Activated CD4-positive, alpha-beta memory T cell treated with anti-CD3 and anti-CD28 coated beads, Interleukin-2, amount 10 ng/mL, durations not matched to agents 7 days and 5 days (primary cell): Measurements from ENCODE around the gene CBFA2T3. TPM values are rescaled to one million over a fixed set of nuclear protein-coding genes. Genes with fewer than 3 reads are reported as not detected.
"Not testable (repeated sequence)": the region's sequence is repeated elsewhere in the genome, so short reads cannot be mapped to it uniquely, and the experiment has no call there.

Experiments
- CTCF ChIA-PET: fragments of 350-600 bp; sonication (Branson Sonifier 250); formaldehyde crosslinking; loops from one replicate; lab custom pipeline; 2021; ENCODE audit warnings: antibody characterized with exemption, inconsistent platforms; lab: Charles Lee
- POLR2A ChIA-PET: fragments of 350-600 bp; sonication (Branson Sonifier 250); formaldehyde crosslinking; loops from one replicate; lab custom pipeline; 2021; ENCODE audit warnings: antibody characterized with exemption; lab: Charles Lee
- DNase-seq: peaks from one replicate; pipeline ENCODE4 v3.0.0-alpha.2; 2020
- H3K27ac Mint-ChIP-seq: one replicate; pipeline ENCODE4 v1.8.0; 2021; ENCODE audit warnings: mild to moderate bottlenecking, mixed read lengths
- H3K27me3 Mint-ChIP-seq: one replicate; pipeline ENCODE4 v1.8.0; 2021; ENCODE audit warnings: mixed read lengths
- H3K36me3 Mint-ChIP-seq: one replicate; pipeline ENCODE4 v1.8.0; 2021; ENCODE audit warnings: low read depth, mixed read lengths
- H3K4me1 Mint-ChIP-seq: one replicate; pipeline ENCODE4 v1.8.0; 2021; ENCODE audit warnings: mixed read lengths
- H3K4me3 Mint-ChIP-seq: one replicate; pipeline ENCODE4 v1.8.0; 2021; ENCODE audit warnings: mild to moderate bottlenecking, mixed read lengths
- H3K9me3 Mint-ChIP-seq: one replicate; pipeline ENCODE4 v1.8.0; 2021; ENCODE audit warnings: mixed read lengths
- total RNA-seq, 2 experiments: library from RNA; stranded (reverse); gene quantifications; one replicate each; pipeline ENCODE4 v1.2.3, GENCODE V29; 2021

Gene CBFA2T3
- total RNA-seq, 2 experiments from 2014 or later, result not detected

- Mint-ChIP-seq H3K4me1 (no peaks in the 10 kb centered on the region), H3K9me3 (no peaks in the 10 kb centered on the region)
- POLR2A ChIA-PET, result no interaction called here
Measured at GRCh38 chr16:88894681-88895300, 82.2 kb downstream of the CBFA2T3 start.

GRCh38 chr16:88894266-88894665 lies 82.7 kb downstream of the CBFA2T3 start:
- DNase-seq, CTCF ChIA-PET: not testable (repeated sequence)

More at GRCh38 chr16:88894681-88895300, 82.2 kb downstream of the CBFA2T3 start:
- no peak overlapping the region for H3K27ac Mint-ChIP-seq
- H3K27me3 Mint-ChIP-seq, result no peaks in the 10 kb centered on the region
- H3K4me3 Mint-ChIP-seq, result no peak overlapping the region
- DNase-seq, result no peak
- CTCF ChIA-PET, result no interaction called here
- no peaks in the 10 kb centered on the region for H3K36me3 Mint-ChIP-seq

GRCh38 chr16:88893127-88893968 lies 83.7 kb downstream of the CBFA2T3 start:
- H3K27me3 Mint-ChIP-seq, result no peaks in the 10 kb centered on the region
- H3K4me1 Mint-ChIP-seq, result no peaks in the 10 kb centered on the region
- H3K4me3 Mint-ChIP-seq, result no peak overlapping the region
- no peaks in the 10 kb centered on the region for H3K36me3 Mint-ChIP-seq
- ChIA-PET POLR2A (no interaction called here), CTCF (no interaction called here)
- H3K27ac Mint-ChIP-seq, result no peak overlapping the region
- DNase-seq, result no peak
- H3K9me3 Mint-ChIP-seq, result no peaks in the 10 kb centered on the region

More at GRCh38 chr16:88894266-88894665, 82.7 kb downstream of the CBFA2T3 start:
- H3K36me3 Mint-ChIP-seq, H3K4me1 Mint-ChIP-seq, H3K4me3 Mint-ChIP-seq, H3K27me3 Mint-ChIP-seq, POLR2A ChIA-PET, H3K27ac Mint-ChIP-seq, H3K9me3 Mint-ChIP-seq: not testable (repeated sequence)

GRCh38 chr16:88892065-88892464 lies 84.9 kb downstream of the CBFA2T3 start:
- CTCF ChIA-PET, result no interaction called here
- DNase-seq, result no peak
- Mint-ChIP-seq H3K27me3 (no peaks in the 10 kb centered on the region), H3K36me3 (no peaks in the 10 kb centered on the region), H3K9me3 (no peaks in the 10 kb centered on the region), H3K27ac (no peak overlapping the region), H3K4me3 (no peak overlapping the region), H3K4me1 (no peaks in the 10 kb centered on the region)
- POLR2A ChIA-PET, result no interaction called here

GRCh38 chr16:88891083-88891482 lies 85.9 kb downstream of the CBFA2T3 start:
- POLR2A ChIA-PET, result no interaction called here
- H3K9me3 Mint-ChIP-seq, result no peaks in the 10 kb centered on the region
- no peaks in the 10 kb centered on the region for H3K36me3 Mint-ChIP-seq
- no peak for DNase-seq
- H3K4me3 Mint-ChIP-seq, result no peak overlapping the region
- no peak overlapping the region for H3K27ac Mint-ChIP-seq
- CTCF ChIA-PET, result no interaction called here
- H3K4me1 Mint-ChIP-seq, result no peaks in the 10 kb centered on the region
- H3K27me3 Mint-ChIP-seq, result no peaks in the 10 kb centered on the region

- DNase-seq, CTCF ChIA-PET, POLR2A ChIA-PET, H3K27ac Mint-ChIP-seq, H3K36me3 Mint-ChIP-seq, H3K4me1 Mint-ChIP-seq, H3K9me3 Mint-ChIP-seq, H3K27me3 Mint-ChIP-seq, H3K4me3 Mint-ChIP-seq: not testable (repeated sequence)
Measured at GRCh38 chr16:88889702-88890352, 87.2 kb downstream of the CBFA2T3 start.

GRCh38 chr16:88888461-88889387 lies 88.3 kb downstream of the CBFA2T3 start:
- Mint-ChIP-seq H3K36me3 (no peaks in the 10 kb centered on the region), H3K4me3 (no peak overlapping the region), H3K4me1 (no peaks in the 10 kb centered on the region), H3K9me3 (no peaks in the 10 kb centered on the region), H3K27ac (no peak overlapping the region), H3K27me3 (no peaks in the 10 kb centered on the region)
- POLR2A ChIA-PET, result no interaction called here
- DNase-seq, result no peak
- CTCF ChIA-PET, result no interaction called here

GRCh38 chr16:88888057-88888456 lies 89.0 kb downstream of the CBFA2T3 start:
- Mint-ChIP-seq H3K9me3 (no peaks in the 10 kb centered on the region), H3K27me3 (no peaks in the 10 kb centered on the region), H3K27ac (no peak overlapping the region), H3K36me3 (no peaks in the 10 kb centered on the region), H3K4me3 (no peak overlapping the region), H3K4me1 (no peaks in the 10 kb centered on the region)
- CTCF ChIA-PET, result no interaction called here
- DNase-seq, result no peak
- POLR2A ChIA-PET, result no interaction called here

- H3K27me3 Mint-ChIP-seq, result no peaks in the 10 kb centered on the region
- H3K36me3 Mint-ChIP-seq, result no peaks in the 10 kb centered on the region
- no peak overlapping the region for H3K27ac Mint-ChIP-seq
- H3K9me3 Mint-ChIP-seq, result no peaks in the 10 kb centered on the region
- POLR2A ChIA-PET, result no interaction called here
- CTCF ChIA-PET, result no interaction called here
- no peak overlapping the region for H3K4me3 Mint-ChIP-seq
- peaks cover 2% of the 10 kb centered on the region for H3K4me1 Mint-ChIP-seq
- DNase-seq, result no peak
Measured at GRCh38 chr16:88886845-88887521, 90.0 kb downstream of the CBFA2T3 start.

- no peak for DNase-seq
- H3K36me3 Mint-ChIP-seq, result no peaks in the 10 kb centered on the region
- no peaks in the 10 kb centered on the region for H3K9me3 Mint-ChIP-seq
- ChIA-PET CTCF (no interaction called here), POLR2A (no interaction called here)
- no peaks in the 10 kb centered on the region for H3K27me3 Mint-ChIP-seq
- peaks cover 2% of the 10 kb centered on the region for H3K4me1 Mint-ChIP-seq
- H3K27ac Mint-ChIP-seq, result no peak overlapping the region
- H3K4me3 Mint-ChIP-seq, result no peak overlapping the region
Measured at GRCh38 chr16:88886420-88886844, 90.6 kb downstream of the CBFA2T3 start.

GRCh38 chr16:88885693-88886280 lies 91.2 kb downstream of the CBFA2T3 start:
- H3K4me1 Mint-ChIP-seq, result peaks cover 2% of the 10 kb centered on the region
- H3K4me3 Mint-ChIP-seq, result no peak overlapping the region
- H3K36me3 Mint-ChIP-seq, result no peaks in the 10 kb centered on the region
- H3K27ac Mint-ChIP-seq, result no peak overlapping the region
- CTCF ChIA-PET, result no interaction called here
- no peak for DNase-seq
- POLR2A ChIA-PET, result no interaction called here
- H3K27me3 Mint-ChIP-seq, result no peaks in the 10 kb centered on the region
- H3K9me3 Mint-ChIP-seq, result no peaks in the 10 kb centered on the region
